ENCODE results near the gene TPRX1.

DNA sequence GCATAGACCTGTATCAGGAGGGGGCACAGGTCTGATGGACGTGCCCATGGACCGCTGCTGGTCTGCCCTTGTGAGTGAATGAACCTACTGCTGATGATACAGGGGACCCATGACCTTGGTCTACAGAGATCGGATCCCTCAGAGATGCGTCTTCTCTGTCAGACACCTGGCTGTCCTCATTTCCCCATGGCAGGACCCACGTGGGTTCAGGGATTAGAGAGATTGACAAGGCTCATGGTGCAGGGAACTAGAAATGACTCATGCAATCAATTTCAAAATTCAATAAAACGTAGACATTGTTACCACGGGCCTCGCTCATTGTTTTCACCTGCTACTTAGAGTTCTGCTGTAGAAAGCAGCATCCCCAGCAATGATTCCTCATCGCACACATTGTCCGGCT is 962 bp upstream of the TPRX1 start:
- TF ChIP-seq, protein P1, sequence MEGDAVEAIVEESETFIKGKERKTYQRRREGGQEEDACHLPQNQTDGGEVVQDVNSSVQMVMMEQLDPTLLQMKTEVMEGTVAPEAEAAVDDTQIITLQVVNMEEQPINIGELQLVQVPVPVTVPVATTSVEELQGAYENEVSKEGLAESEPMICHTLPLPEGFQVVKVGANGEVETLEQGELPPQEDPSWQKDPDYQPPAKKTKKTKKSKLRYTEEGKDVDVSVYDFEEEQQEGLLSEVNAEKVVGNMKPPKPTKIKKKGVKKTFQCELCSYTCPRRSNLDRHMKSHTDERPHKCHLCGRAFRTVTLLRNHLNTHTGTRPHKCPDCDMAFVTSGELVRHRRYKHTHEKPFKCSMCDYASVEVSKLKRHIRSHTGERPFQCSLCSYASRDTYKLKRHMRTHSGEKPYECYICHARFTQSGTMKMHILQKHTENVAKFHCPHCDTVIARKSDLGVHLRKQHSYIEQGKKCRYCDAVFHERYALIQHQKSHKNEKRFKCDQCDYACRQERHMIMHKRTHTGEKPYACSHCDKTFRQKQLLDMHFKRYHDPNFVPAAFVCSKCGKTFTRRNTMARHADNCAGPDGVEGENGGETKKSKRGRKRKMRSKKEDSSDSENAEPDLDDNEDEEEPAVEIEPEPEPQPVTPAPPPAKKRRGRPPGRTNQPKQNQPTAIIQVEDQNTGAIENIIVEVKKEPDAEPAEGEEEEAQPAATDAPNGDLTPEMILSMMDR (IDR thresholded peaks at IDR 0.05; ENCODE audit: extremely low read depth in 1 of 2, insufficient read depth in 1 of 2, low read depth in 1 of 2, low read length in 2 of 2) = no peak
- TF ChIP-seq POLR2A (IDR thresholded peaks at IDR 0.05; ENCODE audit: low read depth, low read length) (no peak), POLR2AphosphoS5 (IDR thresholded peaks at IDR 0.05; ENCODE audit: insufficient read depth, low read depth, low read length) (no peak)

Data from endothelial cell of umbilical vein (primary cell).